ENCODE results near the gene NR2C2.

NR2C2 gene
- long read RNA-seq, partial matches to known transcripts = 1 of 23 reads
- long read RNA-seq, other reads (novel, unspliced or antisense) = 19 of 23 reads

- Histone ChIP-seq H3K27ac (replicated peaks) (peak within 1 kb of the TSS; percentile 98), H3K4me3 (replicated peaks; ENCODE audit: insufficient read depth, low read length) (peak within 1 kb of the TSS; percentile 84), H3K27me3 (ENCODE audit: insufficient read depth, poor library complexity, severe bottlenecking) (no peaks in the 10 kb centered on the region)
- no peak for TF ChIP-seq REST (IDR thresholded peaks at IDR 0.05; ENCODE audit: insufficient replicate concordance, low read depth)
- TF ChIP-seq SPI1 (IDR thresholded peaks at IDR 0.05; ENCODE audit: borderline replicate concordance, low read depth) = no peak
- no peak for TF ChIP-seq CTCF (IDR thresholded peaks at IDR 0.05; ENCODE audit: insufficient read depth, low read length)
- peak; percentile 44 to 86 for DNase-seq (ENCODE audit: low read depth in 1 of 2, low spot score in 1 of 2)
These were observed at the start of gene NR2C2 for GRCh38 chr3:14947100-14947885. NR2C2 (plus strand) TSS chr3:14947583; CDS start chr3:15003915, 56,332 bp downstream.

- H3K27ac ChIP-seq (replicated peaks) = no peak overlapping the region
- H3K27me3 ChIP-seq (ENCODE audit: insufficient read depth, poor library complexity, severe bottlenecking) = no peaks in the 10 kb centered on the region
- DNase-seq (ENCODE audit: low read depth in 1 of 2, low spot score in 1 of 2) = no peak
- H3K4me3 ChIP-seq (replicated peaks; ENCODE audit: insufficient read depth, low read length) = no peak overlapping the region
- TF ChIP-seq CTCF (IDR thresholded peaks at IDR 0.05; ENCODE audit: insufficient read depth, low read length) (no peak), POLR2AphosphoS5 (IDR thresholded peaks at IDR 0.05; ENCODE audit: low read depth) (no peak), GABPA (IDR thresholded peaks at IDR 0.05; ENCODE audit: low read depth) (no peak), SPI1 (IDR thresholded peaks at IDR 0.05; ENCODE audit: borderline replicate concordance, low read depth) (no peak; the same call in 1 of the 2 replicates), REST (IDR thresholded peaks at IDR 0.05; ENCODE audit: insufficient replicate concordance, low read depth) (no peak)
These were observed 48.5 kb upstream of the NR2C2 start for GRCh38 chr3:14898929-14899328.

GRCh38 chr3:14899993-14900618 lies 47.3 kb upstream of the NR2C2 start:
- Histone ChIP-seq H3K27ac (replicated peaks) (no peak overlapping the region), H3K27me3 (ENCODE audit: insufficient read depth, poor library complexity, severe bottlenecking) (no peaks in the 10 kb centered on the region), H3K4me3 (replicated peaks; ENCODE audit: insufficient read depth, low read length) (no peak overlapping the region)
- TF ChIP-seq GABPA (IDR thresholded peaks at IDR 0.05; ENCODE audit: low read depth) (no peak), CTCF (IDR thresholded peaks at IDR 0.05; ENCODE audit: insufficient read depth, low read length) (no peak), REST (IDR thresholded peaks at IDR 0.05; ENCODE audit: insufficient replicate concordance, low read depth) (no peak), SPI1 (IDR thresholded peaks at IDR 0.05; ENCODE audit: borderline replicate concordance, low read depth) (no peak), POLR2AphosphoS5 (IDR thresholded peaks at IDR 0.05; ENCODE audit: low read depth) (no peak)
- no peak for DNase-seq (ENCODE audit: low read depth in 1 of 2, low spot score in 1 of 2)
